Endothelial cell (in vitro differentiated cells): ENCODE measurements around the gene AHDC1. TPM values are rescaled to one million over a fixed set of nuclear protein-coding genes. Genes with fewer than 3 reads are reported as not detected.

Experiments
- DNase-seq: peaks from one replicate; pipeline ENCODE4 v3.0.0; 2021; ENCODE audit warnings: low spot score
- H3K27ac Mint-ChIP-seq: one replicate; pipeline ENCODE4 v1.8.0; 2021; ENCODE audit warnings: mixed read lengths, inconsistent platforms; ENCODE audit not compliant: unreplicated experiment
- H3K27me3 Mint-ChIP-seq: one replicate; pipeline ENCODE4 v1.8.0; 2021; ENCODE audit warnings: mild to moderate bottlenecking, moderate library complexity, mixed read lengths, inconsistent platforms; ENCODE audit not compliant: unreplicated experiment
- H3K36me3 Mint-ChIP-seq: one replicate; pipeline ENCODE4 v1.8.0; 2021; ENCODE audit warnings: mild to moderate bottlenecking, low read depth, mixed read lengths, inconsistent platforms; ENCODE audit not compliant: unreplicated experiment
- H3K4me1 Mint-ChIP-seq: one replicate; pipeline ENCODE4 v1.8.0; 2021; ENCODE audit warnings: mild to moderate bottlenecking, mixed read lengths, inconsistent platforms; ENCODE audit not compliant: unreplicated experiment
- H3K4me3 Mint-ChIP-seq: one replicate; pipeline ENCODE4 v1.8.0; 2021; ENCODE audit warnings: mild to moderate bottlenecking, mixed read lengths, inconsistent platforms; ENCODE audit not compliant: unreplicated experiment
- H3K9me3 Mint-ChIP-seq: one replicate; pipeline ENCODE4 v1.8.0; 2021; ENCODE audit warnings: mixed read lengths, inconsistent platforms; ENCODE audit not compliant: unreplicated experiment
- CTCF ChIP-seq: fragments of 200-600 bp; sonication (generic); IDR thresholded peaks from one replicate; pipeline ENCODE4 v1.5.0; 2021; ENCODE audit warnings: antibody characterized with exemption; ENCODE audit not compliant: unreplicated experiment
- total RNA-seq: library from RNA; stranded (reverse); fragmentation: NEBNext Ultra II Directional; extraction: Animal tissue kit (Norgen Biotek cat#: 25700); gene quantifications from one replicate; pipeline ENCODE4 v1.2.1, GENCODE V29; 2021; ENCODE audit not compliant: unreplicated experiment

AHDC1 gene
- total RNA-seq, 1 donor from 2014 or later: 48.0 TPM

GRCh38 chr1:27517907-27518718 lies 85.8 kb downstream of the AHDC1 start:
- peaks cover 36% of the 10 kb centered on the region for H3K4me1 Mint-ChIP-seq
- H3K4me3 Mint-ChIP-seq: peak overlapping the region; percentile 0
- no peaks in the 10 kb centered on the region for H3K9me3 Mint-ChIP-seq
- H3K27me3 Mint-ChIP-seq: peaks cover 9% of the 10 kb centered on the region
- peaks cover 3% of the 10 kb centered on the region for H3K36me3 Mint-ChIP-seq
- peak overlapping the region; percentile 9 for H3K27ac Mint-ChIP-seq
- no peak for DNase-seq
- no peak for TF ChIP-seq CTCF

GRCh38 chr1:27517301-27517700 lies 86.6 kb downstream of the AHDC1 start:
- H3K9me3 Mint-ChIP-seq: no peaks in the 10 kb centered on the region
- DNase-seq: no peak
- TF ChIP-seq CTCF: no peak
- H3K4me3 Mint-ChIP-seq: no peak overlapping the region
- H3K36me3 Mint-ChIP-seq: peaks cover 3% of the 10 kb centered on the region
- peak overlapping the region; percentile 40 for H3K27ac Mint-ChIP-seq
- peaks cover 29% of the 10 kb centered on the region for H3K4me1 Mint-ChIP-seq
- H3K27me3 Mint-ChIP-seq: peaks cover 5% of the 10 kb centered on the region

DNA sequence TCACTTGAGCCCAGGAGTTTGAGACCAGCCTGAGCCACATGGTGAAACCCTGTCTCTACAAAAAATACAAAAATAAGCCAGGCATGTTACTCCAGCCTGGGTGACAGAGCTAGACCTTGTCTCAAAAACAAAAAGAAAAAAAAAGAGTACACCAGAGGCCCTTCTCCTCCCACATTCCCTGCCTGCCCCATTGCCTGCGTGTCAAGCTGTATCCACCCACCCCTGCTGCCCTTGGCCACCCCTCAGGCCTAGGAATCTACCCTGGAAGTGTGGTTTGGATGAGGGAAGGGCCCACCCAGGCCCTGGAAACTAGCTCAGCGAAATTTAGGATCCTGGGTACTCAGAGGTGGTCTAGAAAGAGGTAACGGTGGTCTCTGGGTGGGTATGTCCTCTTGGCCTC lies 88.3 kb downstream of the AHDC1 start:
- H3K36me3 Mint-ChIP-seq: peaks cover 3% of the 10 kb centered on the region
- no peak for DNase-seq
- H3K9me3 Mint-ChIP-seq: no peaks in the 10 kb centered on the region
- TF ChIP-seq CTCF: no peak
- peaks cover 17% of the 10 kb centered on the region for H3K4me1 Mint-ChIP-seq
- H3K4me3 Mint-ChIP-seq: no peak overlapping the region
- no peak overlapping the region for H3K27ac Mint-ChIP-seq
- H3K27me3 Mint-ChIP-seq: peaks cover 4% of the 10 kb centered on the region

GRCh38 chr1:27513958-27514357 lies 90.0 kb downstream of the AHDC1 start:
- DNase-seq: no peak
- Mint-ChIP-seq H3K27me3 (peaks cover 5% of the 10 kb centered on the region), H3K36me3 (peaks cover 3% of the 10 kb centered on the region), H3K9me3 (no peaks in the 10 kb centered on the region), H3K4me3 (no peak overlapping the region), H3K4me1 (peaks cover 14% of the 10 kb centered on the region), H3K27ac (no peak overlapping the region)
- no peak for TF ChIP-seq CTCF

GRCh38 chr1:27513528-27513927 lies 90.4 kb downstream of the AHDC1 start:
- no peak overlapping the region for H3K27ac Mint-ChIP-seq
- peaks cover 11% of the 10 kb centered on the region for H3K4me1 Mint-ChIP-seq
- no peaks in the 10 kb centered on the region for H3K9me3 Mint-ChIP-seq
- DNase-seq: no peak
- no peaks in the 10 kb centered on the region for H3K36me3 Mint-ChIP-seq
- peaks cover 4% of the 10 kb centered on the region for H3K27me3 Mint-ChIP-seq
- H3K4me3 Mint-ChIP-seq: no peak overlapping the region
- TF ChIP-seq CTCF: no peak
